GM12873 (cell line): ENCODE data around the gene SCAANT1.

Source experiments
- CTCF ChIP-seq: IDR thresholded peaks from 2 replicates; pipeline ENCODE4 v1.5.1; 2012; ENCODE audit warnings: low read depth, mild to moderate bottlenecking, moderate library complexity, low read length, control low read depth; ENCODE audit not compliant: insufficient read depth; ENCODE audit errors: missing control alignments

SCAANT1 gene

GRCh38 chr3:63895422-63896189, 16.6 kb downstream of the SCAANT1 start:
- no peak for TF ChIP-seq CTCF

GRCh38 chr3:63892773-63893352, 19.3 kb downstream of the SCAANT1 start:
- no peak for TF ChIP-seq CTCF

GRCh38 chr3:63891518-63891917, 20.7 kb downstream of the SCAANT1 start:
- no peak for TF ChIP-seq CTCF

- TF ChIP-seq CTCF, result no peak
Measured at GRCh38 chr3:63886858-63887257, 25.3 kb downstream of the SCAANT1 start.

- no peak for TF ChIP-seq CTCF
Measured at GRCh38 chr3:63880653-63881052, 31.5 kb downstream of the SCAANT1 start.

GRCh38 chr3:63878394-63879060, 33.7 kb downstream of the SCAANT1 start:
- TF ChIP-seq CTCF, result no peak

- TF ChIP-seq CTCF, result no peak
Measured at GRCh38 chr3:63877737-63878393, 34.3 kb downstream of the SCAANT1 start.
